Measurements from ENCODE around the gene FBXO27.
A peak's percentile ranks its signal among the peaks of the same experiment; 100 is the strongest.
"Not testable (repeated sequence)": the region's sequence is repeated elsewhere in the genome, so short reads cannot be mapped to it uniquely, and the experiment has no call there.

The FBXO27 gene

DNA sequence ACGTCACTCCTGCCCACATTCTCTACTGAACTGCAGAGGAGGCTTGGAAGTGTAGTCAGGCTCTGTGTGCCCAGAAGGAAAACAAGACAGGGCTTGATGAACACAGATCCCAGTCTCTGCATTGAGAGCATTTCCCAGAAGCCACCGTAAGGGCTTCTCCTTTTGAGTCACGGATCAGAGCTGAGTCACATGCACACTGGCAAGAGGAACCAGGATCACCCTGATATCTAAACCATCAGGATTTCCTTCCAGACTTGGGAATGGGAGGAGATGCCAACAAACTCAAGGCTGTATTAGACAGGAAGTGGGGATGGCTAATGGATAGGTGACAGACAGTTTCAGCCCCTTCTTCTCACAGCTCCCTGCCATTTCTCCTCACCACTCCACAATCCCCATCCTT, 39.1 kb downstream of the FBXO27 start:
- CTCF ChIA-PET = no interaction called here
- peaks cover 0 to 6% (median 0%) of the 10 kb centered on the region in 5 experiments for H3K9me3 ChIP-seq (ENCODE audit: control extremely low read depth in 1 of 5, control insufficient read depth in 4 of 5, insufficient read depth in 2 of 5, low read depth in 1 of 5, low read length in 4 of 5)
- H3K36me3 ChIP-seq (ENCODE audit: control insufficient read depth in 4 of 4, insufficient read depth in 4 of 4, low read length in 3 of 4) = no peaks in the 10 kb centered on the region
- POLR2A ChIA-PET = no interaction called here
- H3K4me1 ChIP-seq (ENCODE audit: control extremely low read depth in 1 of 4, control insufficient read depth in 4 of 4, insufficient read depth in 4 of 4, low read length in 3 of 4) = no peaks in the 10 kb centered on the region
- 10% methylated on average over 2 of the region's 3 CpGs for WGBS (ENCODE audit: insufficient coverage)
- H3K27me3 ChIP-seq (replicated peaks in 2 of 5; ENCODE audit: control insufficient read depth in 4 of 5, insufficient read depth in 5 of 5, low read length in 4 of 5) = peaks cover 0 to 2% (median 0%) of the 10 kb centered on the region in 5 experiments
- peak in 1 of 3 donors; percentile 15 for DNase-seq
- no peak overlapping the region for H3K4me3 ChIP-seq (ENCODE audit: control insufficient read depth in 1 of 7, extremely low read depth in 1 of 7, insufficient read depth in 4 of 7, low read depth in 2 of 7, low read length in 6 of 7)
- H3K27ac ChIP-seq (ENCODE audit: insufficient read depth in 1 of 2, low read depth in 1 of 2, low read length in 2 of 2, poor library complexity in 1 of 2, severe bottlenecking in 2 of 2) = no peak overlapping the region

DNA sequence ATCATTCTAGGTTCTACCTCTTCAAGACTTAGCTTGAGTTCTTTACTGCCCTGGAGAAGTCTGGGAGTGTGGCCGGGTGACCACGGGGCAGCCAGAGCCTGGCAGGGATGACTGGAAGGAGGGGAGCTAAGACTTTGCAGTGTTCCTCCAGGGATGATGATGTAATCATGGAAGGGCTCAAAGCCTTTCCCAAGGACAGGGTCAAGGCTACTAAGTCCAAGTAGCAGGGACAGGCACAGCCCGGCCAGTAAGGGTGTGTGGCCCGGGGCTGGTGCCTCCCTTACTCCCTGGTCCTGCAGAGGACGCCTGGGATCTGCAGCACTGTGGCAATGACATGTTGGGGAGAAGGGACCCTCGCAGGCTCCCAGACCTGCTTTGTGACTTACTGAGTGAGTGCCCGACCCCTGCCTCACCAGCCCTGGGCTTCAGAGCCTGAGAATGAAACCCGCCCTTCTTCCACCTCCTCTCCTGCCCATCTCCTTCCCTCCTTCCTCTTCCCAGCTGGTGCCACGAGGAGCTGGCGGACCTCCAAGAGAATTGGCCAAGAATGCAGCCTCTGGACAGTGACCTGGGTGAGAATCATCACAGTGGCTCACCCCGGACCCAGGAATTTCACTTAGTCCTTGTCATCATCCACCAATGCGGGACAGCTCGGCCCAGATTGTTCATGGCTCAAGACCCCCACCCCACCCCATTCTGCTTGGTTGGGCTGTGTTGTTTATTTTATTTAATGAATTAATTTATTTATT, 41.2 kb downstream of the FBXO27 start:
- peaks cover 0 to 2% (median 0%) of the 10 kb centered on the region in 5 experiments for H3K27me3 ChIP-seq (replicated peaks in 2 of 5; ENCODE audit: control insufficient read depth in 4 of 5, insufficient read depth in 5 of 5, low read length in 4 of 5)

DNA sequence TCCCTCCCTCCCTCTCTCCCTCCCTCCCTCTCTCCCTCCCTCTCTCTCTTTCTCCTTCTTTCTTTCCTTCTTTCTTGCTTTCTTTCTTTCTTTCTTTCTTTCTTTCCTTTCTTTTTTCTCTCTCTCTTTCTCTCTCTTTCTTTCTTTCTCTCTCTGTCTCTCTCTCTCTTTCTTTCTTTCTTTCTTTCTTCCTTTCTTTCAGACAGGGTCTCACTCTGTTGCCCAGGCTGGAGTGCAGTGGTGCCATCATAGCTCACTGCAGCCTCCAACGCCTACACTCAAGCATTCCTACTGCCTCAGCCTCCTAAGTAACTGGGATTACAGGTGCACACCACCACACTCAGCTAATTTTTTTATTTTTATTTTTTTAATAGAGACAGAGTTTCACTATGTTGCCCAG, 42.7 kb downstream of the FBXO27 start:
- H3K4me1 ChIP-seq (ENCODE audit: control extremely low read depth in 1 of 4, control insufficient read depth in 4 of 4, insufficient read depth in 4 of 4, low read length in 3 of 4); H3K36me3 ChIP-seq (ENCODE audit: control insufficient read depth in 4 of 4, insufficient read depth in 4 of 4, low read length in 3 of 4); CTCF ChIA-PET; H3K9me3 ChIP-seq (ENCODE audit: control extremely low read depth in 1 of 5, control insufficient read depth in 4 of 5, insufficient read depth in 2 of 5, low read depth in 1 of 5, low read length in 4 of 5); H3K27ac ChIP-seq (ENCODE audit: insufficient read depth in 1 of 2, low read depth in 1 of 2, low read length in 2 of 2, poor library complexity in 1 of 2, severe bottlenecking in 2 of 2); DNase-seq; H3K27me3 ChIP-seq (replicated peaks in 2 of 5; ENCODE audit: control insufficient read depth in 4 of 5, insufficient read depth in 5 of 5, low read length in 4 of 5); POLR2A ChIA-PET; H3K4me3 ChIP-seq (ENCODE audit: control insufficient read depth in 1 of 7, extremely low read depth in 1 of 7, insufficient read depth in 4 of 7, low read depth in 2 of 7, low read length in 6 of 7): not testable (repeated sequence)
- WGBS (ENCODE audit: insufficient coverage) = no CpG with 5 or more reads among the region's 1 CpG

More for the DNA sequence above, 41.2 kb downstream of the FBXO27 start:
- ChIA-PET CTCF (interaction anchor here (0.6 kb wide), 1 partner anchor 29 kb away, joined by 3 read pairs; no protein-coding TSS in a partner anchor), POLR2A (interaction anchor here (0.7 kb wide), 1 partner anchor 338 kb away, joined by 3 read pairs; no protein-coding TSS in a partner anchor)
- no peaks in the 10 kb centered on the region for H3K36me3 ChIP-seq (ENCODE audit: control insufficient read depth in 4 of 4, insufficient read depth in 4 of 4, low read length in 3 of 4)
- no peak overlapping the region for H3K4me3 ChIP-seq (ENCODE audit: control insufficient read depth in 1 of 7, extremely low read depth in 1 of 7, insufficient read depth in 4 of 7, low read depth in 2 of 7, low read length in 6 of 7)
- H3K4me1 ChIP-seq (ENCODE audit: control extremely low read depth in 1 of 4, control insufficient read depth in 4 of 4, insufficient read depth in 4 of 4, low read length in 3 of 4) = no peaks in the 10 kb centered on the region
- 79% methylated on average over 6 of the region's 13 CpGs for WGBS (ENCODE audit: insufficient coverage)
- peaks cover 0 to 6% (median 0%) of the 10 kb centered on the region in 5 experiments for H3K9me3 ChIP-seq (ENCODE audit: control extremely low read depth in 1 of 5, control insufficient read depth in 4 of 5, insufficient read depth in 2 of 5, low read depth in 1 of 5, low read length in 4 of 5)
- no peak for DNase-seq
- H3K27ac ChIP-seq (ENCODE audit: insufficient read depth in 1 of 2, low read depth in 1 of 2, low read length in 2 of 2, poor library complexity in 1 of 2, severe bottlenecking in 2 of 2) = no peak overlapping the region

DNA sequence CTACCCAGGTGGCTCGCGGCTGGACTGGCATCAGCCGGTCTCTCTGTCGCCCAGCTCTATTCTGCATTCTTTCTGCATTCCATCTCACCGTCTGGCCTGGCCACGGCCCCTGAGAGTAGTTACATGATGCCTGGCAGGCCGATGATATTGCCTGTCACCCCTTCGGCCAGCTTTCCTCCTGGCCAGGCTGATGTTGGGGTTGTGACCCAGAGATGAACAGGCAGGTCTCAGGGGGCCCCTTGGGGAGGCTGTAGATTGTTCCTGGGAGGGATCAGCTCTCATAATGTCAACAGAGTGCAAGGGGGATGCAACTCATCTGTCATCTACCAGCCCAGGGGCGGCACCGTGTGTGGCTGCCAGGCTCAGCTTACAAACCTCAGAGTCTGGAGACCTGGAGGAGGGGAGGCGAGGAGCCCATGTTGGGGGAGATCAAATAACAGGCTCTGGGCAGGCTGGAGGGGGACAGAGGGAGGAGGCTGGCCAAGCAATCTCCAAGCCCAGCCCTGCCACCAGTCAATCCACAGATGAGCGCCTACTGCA, 43.2 kb downstream of the FBXO27 start:
- H3K4me1 ChIP-seq (ENCODE audit: control extremely low read depth in 1 of 4, control insufficient read depth in 4 of 4, insufficient read depth in 4 of 4, low read length in 3 of 4) = no peaks in the 10 kb centered on the region
- POLR2A ChIA-PET = no interaction called here
- CTCF ChIA-PET = no interaction called here
- peaks cover 0 to 2% (median 0%) of the 10 kb centered on the region in 5 experiments for H3K27me3 ChIP-seq (replicated peaks in 2 of 5; ENCODE audit: control insufficient read depth in 4 of 5, insufficient read depth in 5 of 5, low read length in 4 of 5)
- DNase-seq = no peak
- H3K4me3 ChIP-seq (ENCODE audit: control insufficient read depth in 1 of 7, extremely low read depth in 1 of 7, insufficient read depth in 4 of 7, low read depth in 2 of 7, low read length in 6 of 7) = no peak overlapping the region
- no peak overlapping the region for H3K27ac ChIP-seq (ENCODE audit: insufficient read depth in 1 of 2, low read depth in 1 of 2, low read length in 2 of 2, poor library complexity in 1 of 2, severe bottlenecking in 2 of 2)
- no peaks in the 10 kb centered on the region for H3K36me3 ChIP-seq (ENCODE audit: control insufficient read depth in 4 of 4, insufficient read depth in 4 of 4, low read length in 3 of 4)
- peaks cover 0 to 3% (median 0%) of the 10 kb centered on the region in 5 experiments for H3K9me3 ChIP-seq (ENCODE audit: control extremely low read depth in 1 of 5, control insufficient read depth in 4 of 5, insufficient read depth in 2 of 5, low read depth in 1 of 5, low read length in 4 of 5)
- whole genome bisulfite sequencing (ENCODE audit: insufficient coverage) = 74% methylated on average over 9 of the region's 12 CpGs

DNA sequence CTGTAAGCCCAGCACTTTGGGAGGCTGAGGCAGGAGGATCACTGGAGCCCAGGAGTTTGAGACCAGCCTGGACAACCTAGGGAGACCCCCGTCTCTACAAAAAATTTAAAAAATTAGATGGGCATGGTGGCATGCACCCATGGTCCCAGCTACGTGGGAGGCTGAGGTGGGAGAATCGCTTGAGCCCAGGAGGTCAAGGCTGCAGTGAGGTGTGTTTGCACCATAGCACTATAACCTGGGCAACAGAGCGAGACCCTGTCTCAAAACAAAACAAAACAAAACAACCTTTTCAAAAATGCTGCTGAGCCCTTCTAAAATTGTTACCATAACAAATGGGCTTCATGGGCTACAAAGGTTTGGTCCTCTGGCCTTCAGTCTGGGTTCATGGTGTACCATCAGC, 43.7 kb downstream of the FBXO27 start:
- H3K4me1 ChIP-seq (ENCODE audit: control extremely low read depth in 1 of 4, control insufficient read depth in 4 of 4, insufficient read depth in 4 of 4, low read length in 3 of 4); H3K36me3 ChIP-seq (ENCODE audit: control insufficient read depth in 4 of 4, insufficient read depth in 4 of 4, low read length in 3 of 4); DNase-seq; CTCF ChIA-PET; H3K9me3 ChIP-seq (ENCODE audit: control extremely low read depth in 1 of 5, control insufficient read depth in 4 of 5, insufficient read depth in 2 of 5, low read depth in 1 of 5, low read length in 4 of 5); H3K27me3 ChIP-seq (replicated peaks in 2 of 5; ENCODE audit: control insufficient read depth in 4 of 5, insufficient read depth in 5 of 5, low read length in 4 of 5); H3K4me3 ChIP-seq (ENCODE audit: control insufficient read depth in 1 of 7, extremely low read depth in 1 of 7, insufficient read depth in 4 of 7, low read depth in 2 of 7, low read length in 6 of 7); POLR2A ChIA-PET; H3K27ac ChIP-seq (ENCODE audit: insufficient read depth in 1 of 2, low read depth in 1 of 2, low read length in 2 of 2, poor library complexity in 1 of 2, severe bottlenecking in 2 of 2): not testable (repeated sequence)
- WGBS (ENCODE audit: insufficient coverage) = 100% methylated on average over 3 of the region's 4 CpGs

DNA sequence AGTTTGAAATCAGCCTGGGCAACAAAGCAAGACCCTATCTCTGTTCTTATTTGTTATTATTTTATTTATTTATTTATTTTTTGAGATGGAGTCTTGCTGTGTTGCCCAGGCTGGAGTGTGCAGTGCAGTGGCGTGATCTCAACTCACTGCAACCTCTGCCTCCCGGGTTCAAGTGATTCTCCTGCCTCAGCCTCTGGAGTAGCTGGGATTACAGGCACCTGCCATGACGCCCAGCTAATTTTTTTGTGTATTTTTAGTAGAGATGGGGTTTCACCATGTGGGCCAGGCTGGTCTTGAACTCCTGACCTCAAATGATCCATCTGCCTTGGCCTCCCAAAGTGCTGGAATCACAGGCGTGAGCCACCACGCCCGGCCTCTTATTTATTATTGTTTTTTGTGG, 44.6 kb downstream of the FBXO27 start:
- DNase-seq; H3K9me3 ChIP-seq (ENCODE audit: control extremely low read depth in 1 of 5, control insufficient read depth in 4 of 5, insufficient read depth in 2 of 5, low read depth in 1 of 5, low read length in 4 of 5); H3K27me3 ChIP-seq (replicated peaks in 2 of 5; ENCODE audit: control insufficient read depth in 4 of 5, insufficient read depth in 5 of 5, low read length in 4 of 5); POLR2A ChIA-PET; H3K36me3 ChIP-seq (ENCODE audit: control insufficient read depth in 4 of 4, insufficient read depth in 4 of 4, low read length in 3 of 4); H3K4me1 ChIP-seq (ENCODE audit: control extremely low read depth in 1 of 4, control insufficient read depth in 4 of 4, insufficient read depth in 4 of 4, low read length in 3 of 4); H3K27ac ChIP-seq (ENCODE audit: insufficient read depth in 1 of 2, low read depth in 1 of 2, low read length in 2 of 2, poor library complexity in 1 of 2, severe bottlenecking in 2 of 2); H3K4me3 ChIP-seq (ENCODE audit: control insufficient read depth in 1 of 7, extremely low read depth in 1 of 7, insufficient read depth in 4 of 7, low read depth in 2 of 7, low read length in 6 of 7): not testable (repeated sequence)
- 100% methylated on average over 3 of the region's 6 CpGs for WGBS (ENCODE audit: insufficient coverage)
- CTCF ChIA-PET = interaction anchor here (0.6 kb wide), 1 partner anchor 131 kb away, joined by 3 read pairs; no protein-coding TSS in a partner anchor

DNA sequence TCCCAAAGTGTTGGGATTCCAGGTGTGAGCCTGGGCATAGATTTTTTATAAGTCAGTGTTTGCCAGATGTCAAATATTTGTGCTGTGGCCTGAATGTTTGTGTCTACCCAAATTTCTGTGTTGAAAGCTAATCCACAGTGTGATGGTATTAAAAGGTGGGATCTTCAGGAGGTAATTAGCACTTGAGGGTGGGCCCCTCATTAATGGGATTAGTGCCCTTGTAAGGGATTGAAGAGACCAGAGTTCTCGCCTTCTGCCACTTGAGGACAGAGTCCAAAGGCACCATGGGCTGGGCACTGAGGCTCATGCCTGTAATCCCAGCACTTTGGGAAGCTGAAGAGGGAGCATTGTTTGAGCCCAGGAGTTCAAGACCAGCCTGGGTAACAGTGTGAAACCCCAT, 47.1 kb downstream of the FBXO27 start:
- Histone ChIP-seq H3K27me3 (replicated peaks in 2 of 5; ENCODE audit: control insufficient read depth in 4 of 5, insufficient read depth in 5 of 5, low read length in 4 of 5) (peaks cover 0 to 2% (median 0%) of the 10 kb centered on the region in 5 experiments), H3K27ac (ENCODE audit: insufficient read depth in 1 of 2, low read depth in 1 of 2, low read length in 2 of 2, poor library complexity in 1 of 2, severe bottlenecking in 2 of 2) (no peak overlapping the region), H3K4me1 (ENCODE audit: control extremely low read depth in 1 of 4, control insufficient read depth in 4 of 4, insufficient read depth in 4 of 4, low read length in 3 of 4) (no peaks in the 10 kb centered on the region), H3K4me3 (ENCODE audit: control insufficient read depth in 1 of 7, extremely low read depth in 1 of 7, insufficient read depth in 4 of 7, low read depth in 2 of 7, low read length in 6 of 7) (no peak overlapping the region), H3K9me3 (ENCODE audit: control extremely low read depth in 1 of 5, control insufficient read depth in 4 of 5, insufficient read depth in 2 of 5, low read depth in 1 of 5, low read length in 4 of 5) (peaks cover 0 to 10% (median 9%) of the 10 kb centered on the region in 5 experiments), H3K36me3 (ENCODE audit: control insufficient read depth in 4 of 4, insufficient read depth in 4 of 4, low read length in 3 of 4) (no peaks in the 10 kb centered on the region)
- no CpG with 5 or more reads among the region's 1 CpG for WGBS (ENCODE audit: insufficient coverage)
- POLR2A ChIA-PET = no interaction called here
- DNase-seq = no peak
- CTCF ChIA-PET = no interaction called here

All from common myeloid progenitor, CD34-positive (primary cell).